ENCODE data around the gene TCF20. TPM values are rescaled to one million over a fixed set of nuclear protein-coding genes. Genes with fewer than 3 reads are reported as not detected.

The TCF20 gene
- total RNA-seq, 1 donor from 2014 or later, result 47.4 TPM

- peak overlapping the region; percentile 33 for H3K4me3 ChIP-seq
These were observed 12.5 kb upstream of the TCF20 start for GRCh38 chr22:42282943-42283277.

GRCh38 chr22:42282252-42282942, 11.9 kb upstream of the TCF20 start:
- no peaks in the 10 kb centered on the region for H3K9me3 ChIP-seq
- DNase-seq, result peak; percentile 48
- TF ChIP-seq CTCF (IDR thresholded peaks at IDR 0.05), result no peak
- H3K27me3 ChIP-seq, result peaks cover 29% of the 10 kb centered on the region
- no peaks in the 10 kb centered on the region for H3K36me3 ChIP-seq
- H3K4me1 ChIP-seq, result peaks cover 5% of the 10 kb centered on the region
- no peak overlapping the region for H3K27ac ChIP-seq
- no peak overlapping the region for H3K4me3 ChIP-seq
- ATAC-seq, result no peak
- intact Hi-C loops (cut with DNase I), result no loop called here

More at GRCh38 chr22:42282943-42283277, 12.5 kb upstream of the TCF20 start:
- intact Hi-C loops (cut with DNase I), result no loop called here
- DNase-seq, result peak; percentile 40
- no peak for TF ChIP-seq CTCF (IDR thresholded peaks at IDR 0.05)
- no peak overlapping the region for H3K27ac ChIP-seq
- no peaks in the 10 kb centered on the region for H3K36me3 ChIP-seq
- no peaks in the 10 kb centered on the region for H3K9me3 ChIP-seq
- no peak for ATAC-seq
- H3K4me1 ChIP-seq, result peaks cover 5% of the 10 kb centered on the region
- H3K27me3 ChIP-seq, result peaks cover 29% of the 10 kb centered on the region

GRCh38 chr22:42281706-42282251, 11.3 kb upstream of the TCF20 start:
- Histone ChIP-seq H3K9me3 (no peaks in the 10 kb centered on the region), H3K4me3 (no peak overlapping the region), H3K27me3 (peaks cover 29% of the 10 kb centered on the region), H3K4me1 (peaks cover 5% of the 10 kb centered on the region), H3K27ac (no peak overlapping the region), H3K36me3 (no peaks in the 10 kb centered on the region)
- DNase-seq (peak; percentile 46), ATAC-seq (no peak)
- TF ChIP-seq CTCF (IDR thresholded peaks at IDR 0.05), result no peak
- intact Hi-C loops (cut with DNase I), result no loop called here

- intact Hi-C loops (cut with DNase I), result no loop called here
- Histone ChIP-seq H3K36me3 (no peaks in the 10 kb centered on the region), H3K27ac (no peak overlapping the region), H3K9me3 (no peaks in the 10 kb centered on the region), H3K4me3 (no peak overlapping the region), H3K27me3 (peaks cover 29% of the 10 kb centered on the region), H3K4me1 (peaks cover 5% of the 10 kb centered on the region)
- no peak for ATAC-seq
- peak; percentile 52 for DNase-seq
- no peak for TF ChIP-seq CTCF (IDR thresholded peaks at IDR 0.05)
These were observed 10.8 kb upstream of the TCF20 start for GRCh38 chr22:42281284-42281683.

GRCh38 chr22:42280836-42281235, 10.4 kb upstream of the TCF20 start:
- peaks cover 5% of the 10 kb centered on the region for H3K4me1 ChIP-seq
- no peaks in the 10 kb centered on the region for H3K9me3 ChIP-seq
- intact Hi-C loops (cut with DNase I), result no loop called here
- TF ChIP-seq CTCF (IDR thresholded peaks at IDR 0.05), result no peak
- no peaks in the 10 kb centered on the region for H3K36me3 ChIP-seq
- peaks cover 29% of the 10 kb centered on the region for H3K27me3 ChIP-seq
- ATAC-seq, result no peak
- DNase-seq, result no peak
- H3K4me3 ChIP-seq, result no peak overlapping the region
- H3K27ac ChIP-seq, result no peak overlapping the region
